C4-2B (cell line): Measurements from ENCODE around the gene PNPLA2.

Source experiments
- ZFX ChIP-seq: fragments of 450-650 bp; IDR thresholded peaks from 2 replicates; pipeline ENCODE4 v1.6.1; 2017
- TF ChIP-seq, protein P1 (sequence below): fragments of 450-650 bp; conservative IDR thresholded peaks from 2 replicates; pipeline ENCODE4 v1.5.1; 2017; ENCODE audit warnings: mild to moderate bottlenecking

DNA sequence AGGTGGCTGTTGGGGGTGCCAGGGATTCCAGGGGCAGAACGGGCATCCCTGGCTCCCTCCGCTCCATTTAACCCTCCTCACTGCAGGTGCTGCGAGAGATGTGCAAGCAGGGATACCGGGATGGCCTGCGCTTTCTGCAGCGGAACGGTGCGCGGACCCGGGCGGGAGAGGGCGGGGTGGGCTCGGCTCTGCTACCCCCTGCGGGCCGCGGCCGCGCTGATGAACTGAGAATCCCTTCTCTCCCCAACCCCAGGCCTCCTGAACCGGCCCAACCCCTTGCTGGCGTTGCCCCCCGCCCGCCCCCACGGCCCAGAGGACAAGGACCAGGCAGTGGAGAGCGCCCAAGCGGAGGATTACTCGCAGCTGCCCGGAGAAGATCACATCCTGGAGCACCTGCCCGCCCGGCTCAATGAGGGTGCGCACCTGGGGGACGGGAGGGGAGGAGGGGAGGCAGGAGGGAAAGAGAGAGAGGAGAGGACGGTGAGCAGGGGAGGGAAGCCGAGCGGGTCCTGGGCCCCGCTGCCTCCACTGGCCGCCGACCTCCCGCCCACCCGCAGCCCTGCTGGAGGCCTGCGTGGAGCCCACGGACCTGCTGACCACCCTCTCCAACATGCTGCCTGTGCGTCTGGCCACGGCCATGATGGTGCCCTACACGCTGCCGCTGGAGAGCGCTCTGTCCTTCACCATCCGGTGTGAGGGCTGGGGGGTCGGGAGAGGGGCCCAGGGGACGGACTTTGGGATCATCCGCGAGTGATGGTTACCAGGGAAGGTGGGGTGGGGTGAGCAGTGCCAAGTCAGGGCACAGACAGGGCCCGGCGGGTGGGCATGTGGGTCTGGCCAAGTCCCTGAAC, 5.0 kb downstream of the PNPLA2 start:
- TF ChIP-seq, protein P1, sequence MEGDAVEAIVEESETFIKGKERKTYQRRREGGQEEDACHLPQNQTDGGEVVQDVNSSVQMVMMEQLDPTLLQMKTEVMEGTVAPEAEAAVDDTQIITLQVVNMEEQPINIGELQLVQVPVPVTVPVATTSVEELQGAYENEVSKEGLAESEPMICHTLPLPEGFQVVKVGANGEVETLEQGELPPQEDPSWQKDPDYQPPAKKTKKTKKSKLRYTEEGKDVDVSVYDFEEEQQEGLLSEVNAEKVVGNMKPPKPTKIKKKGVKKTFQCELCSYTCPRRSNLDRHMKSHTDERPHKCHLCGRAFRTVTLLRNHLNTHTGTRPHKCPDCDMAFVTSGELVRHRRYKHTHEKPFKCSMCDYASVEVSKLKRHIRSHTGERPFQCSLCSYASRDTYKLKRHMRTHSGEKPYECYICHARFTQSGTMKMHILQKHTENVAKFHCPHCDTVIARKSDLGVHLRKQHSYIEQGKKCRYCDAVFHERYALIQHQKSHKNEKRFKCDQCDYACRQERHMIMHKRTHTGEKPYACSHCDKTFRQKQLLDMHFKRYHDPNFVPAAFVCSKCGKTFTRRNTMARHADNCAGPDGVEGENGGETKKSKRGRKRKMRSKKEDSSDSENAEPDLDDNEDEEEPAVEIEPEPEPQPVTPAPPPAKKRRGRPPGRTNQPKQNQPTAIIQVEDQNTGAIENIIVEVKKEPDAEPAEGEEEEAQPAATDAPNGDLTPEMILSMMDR = no peak
- TF ChIP-seq ZFX = no peak
